GM19324 (cell line): ENCODE results near the gene A2M.

ENCODE experiments used
- ATAC-seq: cut with Tn5 transposase; IDR thresholded peaks from one replicate; pipeline ENCODE4 v1.9.1; 2021; ENCODE audit warnings: mild to moderate bottlenecking, moderate library complexity; ENCODE audit not compliant: unreplicated experiment, low FRiP score

Gene A2M

GRCh38 chr12:9101018-9101687 lies 14.6 kb downstream of the A2M start:
- no peak for ATAC-seq

- ATAC-seq: no peak
These were observed 16.0 kb downstream of the A2M start for GRCh38 chr12:9099552-9100190.

DNA sequence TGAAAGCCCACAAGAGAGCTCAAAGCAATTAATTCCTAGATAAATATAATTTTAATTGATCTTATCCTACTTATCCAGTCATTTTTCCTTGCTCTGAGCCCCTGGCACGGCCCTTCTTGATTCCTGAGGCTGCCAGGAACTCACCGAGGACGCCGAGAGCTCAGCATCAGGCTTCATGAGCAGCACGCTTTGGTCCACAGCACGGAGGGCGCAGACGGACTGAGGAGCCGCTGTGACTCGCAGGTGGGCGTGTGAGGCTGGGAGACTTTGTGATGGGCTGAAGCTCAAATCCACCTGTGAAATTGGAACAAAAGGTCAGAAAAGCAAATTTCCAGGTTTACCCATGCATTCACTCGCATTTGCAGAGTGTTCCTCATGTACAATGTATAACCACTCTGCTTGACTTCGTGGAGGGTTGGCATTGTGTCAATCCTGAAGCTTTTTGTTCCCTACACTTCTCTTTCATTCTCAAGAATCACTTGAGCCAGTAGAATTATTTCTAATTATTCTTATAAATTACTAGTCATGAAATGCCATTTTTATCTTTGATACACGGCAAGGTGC lies 17.2 kb downstream of the A2M start:
- ATAC-seq: no peak

GRCh38 chr12:9098115-9098452 lies 17.6 kb downstream of the A2M start:
- ATAC-seq: no peak

- no peak for ATAC-seq
These were observed 19.0 kb downstream of the A2M start for GRCh38 chr12:9096563-9097176.

- ATAC-seq: no peak
These were observed 20.4 kb downstream of the A2M start for GRCh38 chr12:9095322-9095721.

GRCh38 chr12:9094512-9095206 lies 21.1 kb downstream of the A2M start:
- no peak for ATAC-seq

DNA sequence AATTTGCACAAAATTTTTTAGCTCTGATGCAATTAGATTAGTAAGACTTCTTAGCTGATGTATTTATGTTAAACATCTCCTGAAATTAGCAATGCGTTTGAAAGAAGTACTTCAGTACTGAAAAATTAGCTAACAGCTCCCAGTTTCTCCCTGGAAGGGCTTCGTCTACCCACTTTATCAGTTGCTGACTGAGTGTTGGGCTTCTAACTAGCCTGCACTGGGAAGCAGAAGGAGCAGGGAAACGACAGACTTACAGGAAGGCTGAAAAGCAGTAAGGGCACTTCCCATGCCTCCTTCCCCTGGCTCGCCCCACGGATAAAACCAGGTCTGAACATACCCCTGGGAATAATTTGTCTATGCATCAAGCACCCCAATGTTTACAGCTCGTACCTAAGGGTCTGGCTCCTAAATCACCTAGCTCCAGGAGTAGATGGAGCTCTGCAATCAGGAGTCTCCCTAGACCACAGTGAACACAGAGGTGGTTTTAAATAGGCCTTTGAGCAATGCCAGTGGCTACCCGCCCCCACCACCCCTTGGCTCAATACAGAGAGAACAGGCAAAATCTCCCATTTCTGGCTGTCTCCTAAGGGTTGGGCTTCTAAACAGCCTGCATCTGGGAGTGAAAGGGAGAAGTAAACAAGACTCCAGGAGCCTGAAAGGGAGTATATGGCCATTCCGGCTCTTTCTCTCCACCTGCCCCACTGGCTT lies 23.7 kb downstream of the A2M start:
- ATAC-seq: no peak

DNA sequence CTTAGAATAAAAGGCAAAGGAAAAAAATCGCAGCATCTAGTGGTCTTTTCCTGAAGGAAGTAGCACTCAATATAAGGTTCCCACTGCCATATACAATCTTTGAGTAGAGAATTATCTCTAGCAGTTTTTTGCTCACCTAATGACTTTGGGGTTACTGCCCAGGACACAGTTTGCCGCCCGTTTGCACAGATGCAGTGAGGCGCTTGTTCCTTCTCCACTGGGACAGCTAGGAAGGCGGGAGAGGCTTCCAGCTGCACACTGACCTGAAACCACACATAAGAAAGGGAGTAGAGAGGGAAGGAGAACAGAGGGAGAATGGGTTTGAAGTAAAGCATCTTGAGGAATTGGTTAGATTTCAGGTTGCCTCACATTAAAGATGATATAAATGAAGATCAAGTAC lies 25.5 kb downstream of the A2M start:
- no peak for ATAC-seq

DNA sequence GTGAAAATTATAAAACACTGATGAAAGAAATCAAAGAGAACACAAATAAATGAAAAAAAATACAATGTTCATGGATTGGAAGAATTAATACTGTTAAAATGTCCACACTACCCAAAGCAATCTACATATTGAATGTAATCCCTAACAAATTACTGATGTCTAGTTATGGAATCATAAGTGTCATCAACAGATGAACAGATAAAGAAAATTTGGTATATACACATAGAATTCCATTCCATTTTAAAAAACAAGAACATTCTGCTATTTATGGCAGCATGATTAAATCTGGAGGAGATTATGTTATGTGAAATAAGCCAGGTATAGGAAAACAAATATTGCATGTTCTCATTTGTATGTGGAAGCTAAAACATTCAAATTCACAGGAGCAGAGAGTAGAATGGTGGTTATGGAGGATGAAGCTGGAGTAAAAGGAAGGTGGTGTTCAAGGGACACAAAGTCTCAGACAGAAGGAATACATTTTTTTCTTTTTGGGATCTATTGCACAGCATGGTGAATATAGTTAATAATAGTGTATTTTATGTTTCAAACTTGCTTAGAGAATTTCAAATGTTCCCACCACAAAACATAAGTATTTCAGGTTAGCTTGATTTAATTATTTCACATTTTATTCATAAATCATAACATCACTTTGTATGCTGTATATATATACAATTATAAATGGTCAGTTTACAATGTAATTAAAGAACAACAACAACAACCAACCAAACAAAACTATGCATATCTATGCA lies 28.5 kb downstream of the A2M start:
- no peak for ATAC-seq

GRCh38 chr12:9086087-9086486 lies 29.6 kb downstream of the A2M start:
- ATAC-seq: no peak

GRCh38 chr12:9084417-9084816 lies 31.3 kb downstream of the A2M start:
- no peak for ATAC-seq

DNA sequence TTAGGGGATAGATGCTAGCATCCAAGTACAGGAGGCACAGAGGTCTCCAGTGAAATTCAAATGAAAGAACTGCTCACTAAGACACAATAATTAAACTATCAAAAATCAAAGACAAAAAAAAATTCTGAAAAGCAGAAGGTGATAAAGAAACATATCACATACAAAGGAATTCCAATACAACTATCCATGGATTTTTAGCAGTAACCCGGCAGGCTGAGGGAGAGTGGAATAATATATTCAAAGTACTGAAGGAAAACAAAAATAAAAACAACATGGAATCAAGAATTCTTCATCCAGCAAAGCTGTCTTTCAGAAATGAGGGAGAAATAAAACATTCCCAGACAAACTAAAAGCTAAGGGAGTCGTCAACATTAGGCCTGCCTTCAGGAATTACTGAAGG lies 31.9 kb downstream of the A2M start:
- ATAC-seq: no peak

GRCh38 chr12:9081667-9082427 lies 33.9 kb downstream of the A2M start:
- ATAC-seq: no peak

GRCh38 chr12:9079883-9080675 lies 35.6 kb downstream of the A2M start:
- no peak for ATAC-seq

GRCh38 chr12:9079082-9079481 lies 36.6 kb downstream of the A2M start:
- no peak for ATAC-seq

- no peak for ATAC-seq
These were observed 38.3 kb downstream of the A2M start for GRCh38 chr12:9077152-9078031.
